HFFc6 (cell line): ENCODE data around the gene VMAC. TPM values are rescaled to one million over a fixed set of nuclear protein-coding genes. Genes with fewer than 3 reads are reported as not detected.

Source experiments
- DNase-seq: peaks from one replicate; pipeline ENCODE4 v3.0.0-alpha.2; 2018
- H3K27ac Mint-ChIP-seq: 2 replicates; pipeline ENCODE4 v1.8.0; 2020; ENCODE audit warnings: mild to moderate bottlenecking, mixed read lengths
- H3K27me3 Mint-ChIP-seq: 2 replicates; pipeline ENCODE4 v1.8.0; 2021; ENCODE audit warnings: mild to moderate bottlenecking, moderate library complexity, mixed read lengths; ENCODE audit not compliant: insufficient read depth
- H3K36me3 Mint-ChIP-seq: 2 replicates; pipeline ENCODE4 v1.8.0; 2021; ENCODE audit warnings: low read depth, mixed read lengths
- H3K4me1 Mint-ChIP-seq: 2 replicates; pipeline ENCODE4 v1.8.0; 2020; ENCODE audit warnings: low read depth, mixed read lengths
- H3K4me3 Mint-ChIP-seq: 2 replicates; pipeline ENCODE4 v1.8.0; 2020; ENCODE audit warnings: mild to moderate bottlenecking, moderate library complexity, mixed read lengths
- H3K9me3 Mint-ChIP-seq: 2 replicates; pipeline ENCODE4 v1.8.0; 2020; ENCODE audit warnings: mild to moderate bottlenecking, mixed read lengths
- total RNA-seq, 6 experiments: library from RNA; stranded (reverse); fragmentation: NEBNext Ultra II Directional; extraction: Animal tissue kit (Norgen Biotek cat#: 25700); gene quantifications; 2 replicates in 1 of 6; 3 replicates in 5 of 6; pipeline ENCODE4 v1.2.3, GENCODE V29; 2021
- TF ChIP-seq, protein P1 (sequence below): fragments of 200-600 bp; sonication (generic); IDR thresholded peaks from 2 replicates; pipeline ENCODE4 v1.5.0; 2021; ENCODE audit warnings: antibody characterized with exemption, mild to moderate bottlenecking

The VMAC gene
- total RNA-seq, 6 experiments from 2014 or later = 1.8 to 2.4 (median 1.9) TPM

GRCh38 chr19:5895409-5895808 lies 9.3 kb upstream of the VMAC start:
- Mint-ChIP-seq H3K27me3 (peaks cover 7% of the 10 kb centered on the region), H3K4me3 (no peak overlapping the region), H3K27ac (no peak overlapping the region), H3K36me3 (peaks cover 5% of the 10 kb centered on the region; the same call in 1 of the 2 replicates), H3K9me3 (no peaks in the 10 kb centered on the region), H3K4me1 (no peaks in the 10 kb centered on the region; the same call in 1 of the 2 replicates)
- DNase-seq = no peak
- TF ChIP-seq, protein P1, sequence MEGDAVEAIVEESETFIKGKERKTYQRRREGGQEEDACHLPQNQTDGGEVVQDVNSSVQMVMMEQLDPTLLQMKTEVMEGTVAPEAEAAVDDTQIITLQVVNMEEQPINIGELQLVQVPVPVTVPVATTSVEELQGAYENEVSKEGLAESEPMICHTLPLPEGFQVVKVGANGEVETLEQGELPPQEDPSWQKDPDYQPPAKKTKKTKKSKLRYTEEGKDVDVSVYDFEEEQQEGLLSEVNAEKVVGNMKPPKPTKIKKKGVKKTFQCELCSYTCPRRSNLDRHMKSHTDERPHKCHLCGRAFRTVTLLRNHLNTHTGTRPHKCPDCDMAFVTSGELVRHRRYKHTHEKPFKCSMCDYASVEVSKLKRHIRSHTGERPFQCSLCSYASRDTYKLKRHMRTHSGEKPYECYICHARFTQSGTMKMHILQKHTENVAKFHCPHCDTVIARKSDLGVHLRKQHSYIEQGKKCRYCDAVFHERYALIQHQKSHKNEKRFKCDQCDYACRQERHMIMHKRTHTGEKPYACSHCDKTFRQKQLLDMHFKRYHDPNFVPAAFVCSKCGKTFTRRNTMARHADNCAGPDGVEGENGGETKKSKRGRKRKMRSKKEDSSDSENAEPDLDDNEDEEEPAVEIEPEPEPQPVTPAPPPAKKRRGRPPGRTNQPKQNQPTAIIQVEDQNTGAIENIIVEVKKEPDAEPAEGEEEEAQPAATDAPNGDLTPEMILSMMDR = no peak

GRCh38 chr19:5895890-5896289 lies 8.8 kb upstream of the VMAC start:
- Mint-ChIP-seq H3K27ac (no peak overlapping the region), H3K4me3 (no peak overlapping the region), H3K27me3 (peaks cover 6% of the 10 kb centered on the region), H3K36me3 (peaks cover 7% of the 10 kb centered on the region), H3K9me3 (no peaks in the 10 kb centered on the region), H3K4me1 (peaks cover under 1% of the 10 kb centered on the region; the same call in 1 of the 2 replicates)
- no peak for DNase-seq
- TF ChIP-seq, protein P1 = no peak

DNA sequence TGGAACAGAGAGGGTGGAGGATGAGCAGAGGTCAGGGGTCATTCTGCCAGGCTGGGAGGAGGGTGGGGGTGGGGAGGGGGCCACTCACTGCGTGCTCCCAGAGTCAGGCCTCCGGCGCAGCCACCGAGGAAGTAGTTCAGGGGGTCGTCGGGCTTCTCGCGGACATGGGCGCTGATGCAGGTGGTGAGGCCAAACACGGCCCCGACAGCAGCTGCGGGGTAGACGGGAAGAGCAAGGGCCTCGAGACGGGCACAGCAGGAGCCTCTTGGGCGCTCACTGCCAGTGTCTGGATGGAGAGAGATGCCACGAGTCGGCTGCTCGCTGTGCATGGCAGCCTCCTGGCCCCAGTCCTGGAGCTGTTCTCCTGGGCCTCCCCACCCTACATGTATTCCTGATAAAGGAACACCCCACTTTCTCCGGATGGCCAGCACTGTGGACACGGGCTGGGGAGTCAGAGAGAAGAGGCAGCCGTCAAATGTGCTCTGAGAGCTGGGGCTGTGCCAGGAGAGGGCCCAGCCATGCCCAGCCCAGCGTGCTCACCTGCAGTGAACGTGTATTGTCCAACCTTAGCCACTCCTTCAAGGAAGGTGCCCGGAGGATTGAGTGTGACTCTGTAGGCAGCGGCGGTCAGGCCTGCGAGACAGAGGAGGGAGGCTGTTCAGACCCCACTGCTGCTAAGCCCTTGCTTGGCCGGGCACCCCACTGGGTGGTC lies 8.2 kb upstream of the VMAC start:
- TF ChIP-seq, protein P1 = no peak
- Mint-ChIP-seq H3K4me1 (peaks cover 6% of the 10 kb centered on the region; the same call in 1 of the 2 replicates), H3K27me3 (peaks cover 3% of the 10 kb centered on the region; the same call in 1 of the 2 replicates), H3K9me3 (no peaks in the 10 kb centered on the region), H3K4me3 (no peak overlapping the region), H3K27ac (no peak overlapping the region), H3K36me3 (peaks cover 10% of the 10 kb centered on the region)
- DNase-seq = no peak

- H3K27me3 Mint-ChIP-seq = no peaks in the 10 kb centered on the region; the same call in 1 of the 2 replicates
- peaks cover 10% of the 10 kb centered on the region for H3K36me3 Mint-ChIP-seq
- H3K4me1 Mint-ChIP-seq = peaks cover 6% of the 10 kb centered on the region; the same call in 1 of the 2 replicates
- H3K4me3 Mint-ChIP-seq = no peak overlapping the region
- DNase-seq = no peak
- no peak overlapping the region for H3K27ac Mint-ChIP-seq
- H3K9me3 Mint-ChIP-seq = no peaks in the 10 kb centered on the region
- TF ChIP-seq, protein P1 = peak; percentile 53
Measured at GRCh38 chr19:5897189-5897969, 7.3 kb upstream of the VMAC start.

GRCh38 chr19:5899728-5900526 lies 4.7 kb upstream of the VMAC start:
- Mint-ChIP-seq H3K36me3 (peaks cover 16% of the 10 kb centered on the region), H3K27me3 (peaks cover 7% of the 10 kb centered on the region), H3K9me3 (no peaks in the 10 kb centered on the region), H3K4me1 (peaks cover 12% of the 10 kb centered on the region), H3K27ac (peak overlapping the region; percentile 43; the same call in 1 of the 2 replicates), H3K4me3 (no peak overlapping the region)
- TF ChIP-seq, protein P1 = no peak
- DNase-seq = no peak
